ENCODE measurements around the gene PDX1.

Gene PDX1

GRCh38 chr13:27907121-27907787, 12.5 kb upstream of the PDX1 start:
- no peak for DNase-seq (ENCODE audit: low read depth)
- TF ChIP-seq CTCF (IDR thresholded peaks at IDR 0.05; ENCODE audit: insufficient read depth, low read depth, low read length, missing control alignments) = no peak
- no peak overlapping the region for H3K4me3 ChIP-seq (ENCODE audit: low read length)

- H3K4me3 ChIP-seq (ENCODE audit: low read length) = no peak overlapping the region
- TF ChIP-seq CTCF (IDR thresholded peaks at IDR 0.05; ENCODE audit: insufficient read depth, low read depth, low read length, missing control alignments) = no peak
- DNase-seq (ENCODE audit: low read depth) = no peak
Measured at GRCh38 chr13:27909378-27909777, 10.4 kb upstream of the PDX1 start.

- no peak overlapping the region for H3K4me3 ChIP-seq (ENCODE audit: low read length)
- no peak for TF ChIP-seq CTCF (IDR thresholded peaks at IDR 0.05; ENCODE audit: insufficient read depth, low read depth, low read length, missing control alignments)
- no peak for DNase-seq (ENCODE audit: low read depth)
Measured at GRCh38 chr13:27911521-27911920, 8.3 kb upstream of the PDX1 start.

GRCh38 chr13:27913160-27913559, 6.6 kb upstream of the PDX1 start:
- DNase-seq (ENCODE audit: low read depth) = peak; percentile 51
- no peak overlapping the region for H3K4me3 ChIP-seq (ENCODE audit: low read length)
- TF ChIP-seq CTCF (IDR thresholded peaks at IDR 0.05; ENCODE audit: insufficient read depth, low read depth, low read length, missing control alignments) = no peak

GRCh38 chr13:27915301-27916207, 4.2 kb upstream of the PDX1 start:
- TF ChIP-seq CTCF (IDR thresholded peaks at IDR 0.05; ENCODE audit: insufficient read depth, low read depth, low read length, missing control alignments) = no peak
- no peak overlapping the region for H3K4me3 ChIP-seq (ENCODE audit: low read length)
- peak; percentile 21 for DNase-seq (ENCODE audit: low read depth)

- no peak for TF ChIP-seq CTCF (IDR thresholded peaks at IDR 0.05; ENCODE audit: insufficient read depth, low read depth, low read length, missing control alignments)
- DNase-seq (ENCODE audit: low read depth) = no peak
- H3K4me3 ChIP-seq (ENCODE audit: low read length) = no peak overlapping the region
Measured at GRCh38 chr13:27917121-27917947, 2.5 kb upstream of the PDX1 start.

Data from epithelial cell of esophagus (primary cell).